ENCODE results near the gene PAK3. TPM values are rescaled to one million over a fixed set of nuclear protein-coding genes. Genes with fewer than 3 reads are reported as not detected.

Gene PAK3
- total RNA-seq, 1 donor from 2014 or later: not detected

DNA sequence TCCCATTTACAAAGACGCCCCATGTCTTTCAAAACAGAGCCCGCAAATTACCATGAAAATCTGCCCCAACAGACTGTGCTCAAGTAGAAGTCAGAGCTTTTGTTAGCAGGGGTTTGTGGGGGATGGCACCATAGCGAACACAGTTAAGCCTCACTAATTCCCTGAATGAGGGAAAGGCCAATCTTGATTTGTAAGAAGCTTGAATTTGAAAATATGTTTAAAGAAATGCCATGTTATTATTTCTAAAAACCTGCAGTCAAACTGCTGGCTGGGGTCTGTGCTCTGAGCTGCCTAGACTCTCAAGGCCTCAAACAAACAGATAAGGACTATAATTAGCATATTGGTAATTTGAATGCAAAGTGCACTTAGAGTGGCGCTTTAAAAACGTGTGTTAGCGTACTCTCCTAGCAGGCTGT, 9.4 kb upstream of the PAK3 start:
- no peaks in the 10 kb centered on the region for H3K27me3 Mint-ChIP-seq
- CTCF ChIA-PET: no interaction called here

DNA sequence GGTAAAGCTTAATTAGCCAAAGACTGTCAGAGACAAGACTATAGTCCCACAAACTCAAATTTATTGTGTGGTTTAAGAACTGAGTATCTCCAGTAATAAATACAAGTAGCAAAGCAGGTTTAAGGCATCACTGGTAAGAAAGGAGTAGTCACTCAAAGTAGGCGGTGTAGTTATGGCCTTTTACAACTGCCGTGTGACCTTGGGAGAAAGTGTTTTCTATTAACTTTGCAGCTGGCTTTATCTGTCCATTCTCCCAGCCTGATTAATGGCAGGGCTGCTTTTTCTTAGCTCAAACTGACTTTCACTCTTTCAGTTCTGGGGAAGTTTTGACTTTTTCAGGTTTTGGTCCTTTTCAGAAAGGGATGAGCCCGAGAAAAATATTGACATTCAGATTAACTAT, 7.4 kb upstream of the PAK3 start:
- H3K4me1 Mint-ChIP-seq: no peaks in the 10 kb centered on the region
- H3K36me3 Mint-ChIP-seq (ENCODE audit: low read depth): no peaks in the 10 kb centered on the region
- intact Hi-C loops (cut with micrococcal nuclease): no loop called here
- CTCF ChIA-PET: no interaction called here
- H3K9me3 Mint-ChIP-seq: no peaks in the 10 kb centered on the region
- TF ChIP-seq, protein P1, sequence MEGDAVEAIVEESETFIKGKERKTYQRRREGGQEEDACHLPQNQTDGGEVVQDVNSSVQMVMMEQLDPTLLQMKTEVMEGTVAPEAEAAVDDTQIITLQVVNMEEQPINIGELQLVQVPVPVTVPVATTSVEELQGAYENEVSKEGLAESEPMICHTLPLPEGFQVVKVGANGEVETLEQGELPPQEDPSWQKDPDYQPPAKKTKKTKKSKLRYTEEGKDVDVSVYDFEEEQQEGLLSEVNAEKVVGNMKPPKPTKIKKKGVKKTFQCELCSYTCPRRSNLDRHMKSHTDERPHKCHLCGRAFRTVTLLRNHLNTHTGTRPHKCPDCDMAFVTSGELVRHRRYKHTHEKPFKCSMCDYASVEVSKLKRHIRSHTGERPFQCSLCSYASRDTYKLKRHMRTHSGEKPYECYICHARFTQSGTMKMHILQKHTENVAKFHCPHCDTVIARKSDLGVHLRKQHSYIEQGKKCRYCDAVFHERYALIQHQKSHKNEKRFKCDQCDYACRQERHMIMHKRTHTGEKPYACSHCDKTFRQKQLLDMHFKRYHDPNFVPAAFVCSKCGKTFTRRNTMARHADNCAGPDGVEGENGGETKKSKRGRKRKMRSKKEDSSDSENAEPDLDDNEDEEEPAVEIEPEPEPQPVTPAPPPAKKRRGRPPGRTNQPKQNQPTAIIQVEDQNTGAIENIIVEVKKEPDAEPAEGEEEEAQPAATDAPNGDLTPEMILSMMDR (IDR thresholded peaks at IDR 0.05): no peak
- no peaks in the 10 kb centered on the region for H3K27me3 Mint-ChIP-seq
- H3K4me3 Mint-ChIP-seq: no peak overlapping the region
- POLR2A ChIA-PET: no interaction called here
- DNase-seq: no peak
- no peak for ATAC-seq (ENCODE audit: low read depth)
- H3K27ac Mint-ChIP-seq: no peak overlapping the region

More for the DNA sequence above, 9.4 kb upstream of the PAK3 start:
- H3K4me3 Mint-ChIP-seq: no peak overlapping the region
- H3K36me3 Mint-ChIP-seq (ENCODE audit: low read depth): no peaks in the 10 kb centered on the region
- H3K9me3 Mint-ChIP-seq: no peaks in the 10 kb centered on the region
- intact Hi-C loops (cut with micrococcal nuclease): no loop called here
- ATAC-seq (ENCODE audit: low read depth): no peak
- H3K27ac Mint-ChIP-seq: no peak overlapping the region
- TF ChIP-seq, protein P1 (IDR thresholded peaks at IDR 0.05): no peak
- H3K4me1 Mint-ChIP-seq: no peaks in the 10 kb centered on the region
- no peak for DNase-seq
- POLR2A ChIA-PET: no interaction called here

DNA sequence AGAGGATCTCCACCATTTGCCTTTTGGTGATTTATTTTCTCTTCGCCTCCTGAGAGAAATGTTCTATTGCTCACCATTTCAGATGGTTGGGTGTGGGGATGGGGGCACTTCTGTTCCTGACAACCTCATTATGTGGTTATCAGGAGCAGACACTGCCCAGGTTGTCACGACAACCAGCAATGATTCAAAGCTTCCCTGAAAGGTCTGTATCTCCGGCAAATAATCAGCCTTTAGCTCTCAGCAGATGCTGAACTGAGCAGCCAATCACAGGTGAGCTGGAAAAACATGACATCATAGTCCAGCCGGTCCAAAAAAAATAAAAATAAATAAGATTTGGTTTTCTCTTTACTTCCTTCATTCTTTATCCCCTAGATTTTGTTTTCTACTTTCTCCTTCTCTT, 5.5 kb upstream of the PAK3 start:
- CTCF ChIA-PET: no interaction called here
- TF ChIP-seq, protein P1 (IDR thresholded peaks at IDR 0.05): no peak

DNA sequence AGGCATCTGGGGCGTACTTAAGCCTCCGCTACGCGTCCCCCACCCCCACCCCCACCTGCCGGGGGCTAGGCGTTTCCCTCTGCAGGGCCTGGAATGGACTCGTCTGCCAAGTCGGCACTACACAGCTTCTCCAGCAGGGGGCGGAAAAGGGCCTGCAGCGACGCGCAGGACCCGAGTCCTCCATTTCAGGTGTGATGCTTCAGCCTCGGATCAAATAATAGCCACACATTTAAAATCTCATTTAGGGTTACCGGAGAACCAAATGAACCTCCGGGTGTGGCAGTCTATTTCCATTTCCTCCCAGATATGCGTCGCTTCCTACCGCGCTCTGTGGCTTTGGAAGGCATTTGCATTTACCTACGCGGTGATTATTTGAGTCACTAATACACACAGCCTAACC, 2.9 kb downstream of the PAK3 start:
- H3K27ac Mint-ChIP-seq: no peak overlapping the region
- peaks cover 18% of the 10 kb centered on the region for H3K4me1 Mint-ChIP-seq
- DNase-seq: no peak
- TF ChIP-seq, protein P1 (IDR thresholded peaks at IDR 0.05): no peak
- ChIA-PET POLR2A (no interaction called here), CTCF (interaction anchor here (1.5 kb wide), 1 partner anchor 145 kb away, joined by 4 read pairs; no protein-coding TSS in a partner anchor)
- ATAC-seq (ENCODE audit: low read depth): peak; percentile 61
- H3K27me3 Mint-ChIP-seq: peaks cover 9% of the 10 kb centered on the region
- intact Hi-C loops (cut with micrococcal nuclease): loop anchor here (5.0 kb wide), 1 partner anchor 348 kb away; no protein-coding TSS in a partner anchor
- H3K36me3 Mint-ChIP-seq (ENCODE audit: low read depth): no peaks in the 10 kb centered on the region
- peak overlapping the region; percentile 60 for H3K4me3 Mint-ChIP-seq
- H3K9me3 Mint-ChIP-seq: no peaks in the 10 kb centered on the region

More for the DNA sequence above, 5.5 kb upstream of the PAK3 start:
- DNase-seq (no peak), ATAC-seq (ENCODE audit: low read depth) (no peak)
- Mint-ChIP-seq H3K9me3 (no peaks in the 10 kb centered on the region), H3K27ac (no peak overlapping the region), H3K4me3 (no peak overlapping the region), H3K36me3 (ENCODE audit: low read depth) (no peaks in the 10 kb centered on the region), H3K27me3 (peaks cover under 1% of the 10 kb centered on the region), H3K4me1 (peaks cover under 1% of the 10 kb centered on the region)
- intact Hi-C loops (cut with micrococcal nuclease): no loop called here
- POLR2A ChIA-PET: no interaction called here

DNA sequence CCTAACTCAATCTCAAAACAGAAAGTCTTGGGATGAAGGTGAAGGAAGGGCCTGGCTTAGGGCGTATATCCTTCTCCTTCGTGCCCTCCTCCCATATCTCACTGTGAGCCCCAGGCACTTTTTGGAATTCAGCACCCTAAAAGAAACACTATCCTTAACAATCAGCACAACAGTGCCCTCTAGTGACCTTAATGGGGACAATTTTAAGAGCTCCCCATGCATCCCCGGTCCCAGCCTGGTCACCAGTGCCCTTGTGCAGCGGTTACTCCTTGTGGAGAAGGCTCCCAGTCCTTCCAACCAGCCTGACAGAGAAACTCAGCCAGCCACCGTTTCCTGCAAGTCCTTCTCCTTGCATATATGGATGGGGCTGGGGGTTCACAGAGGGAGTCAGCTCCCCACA, 4.2 kb downstream of the PAK3 start:
- H3K9me3 Mint-ChIP-seq: no peaks in the 10 kb centered on the region
- no peak for DNase-seq
- H3K4me3 Mint-ChIP-seq: no peak overlapping the region

More for the DNA sequence above, 4.2 kb downstream of the PAK3 start:
- intact Hi-C loops (cut with micrococcal nuclease): loop anchor here (1.0 kb wide), 1 partner anchor 108 kb away; no protein-coding TSS in a partner anchor
- POLR2A ChIA-PET: no interaction called here
- Mint-ChIP-seq H3K27ac (no peak overlapping the region), H3K4me1 (peaks cover 18% of the 10 kb centered on the region), H3K36me3 (ENCODE audit: low read depth) (no peaks in the 10 kb centered on the region), H3K27me3 (peaks cover 9% of the 10 kb centered on the region)
- TF ChIP-seq, protein P1 (IDR thresholded peaks at IDR 0.05): no peak
- peak; percentile 52 for ATAC-seq (ENCODE audit: low read depth)
- CTCF ChIA-PET: no interaction called here
